Measurements from ENCODE around the gene NIPAL3.
"Not testable (repeated sequence)": the region's sequence is repeated elsewhere in the genome, so short reads cannot be mapped to it uniquely, and the experiment has no call there.

The NIPAL3 gene

GRCh38 chr1:24463776-24464735, 48.5 kb downstream of the NIPAL3 start:
- no peak for DNase-seq

DNA sequence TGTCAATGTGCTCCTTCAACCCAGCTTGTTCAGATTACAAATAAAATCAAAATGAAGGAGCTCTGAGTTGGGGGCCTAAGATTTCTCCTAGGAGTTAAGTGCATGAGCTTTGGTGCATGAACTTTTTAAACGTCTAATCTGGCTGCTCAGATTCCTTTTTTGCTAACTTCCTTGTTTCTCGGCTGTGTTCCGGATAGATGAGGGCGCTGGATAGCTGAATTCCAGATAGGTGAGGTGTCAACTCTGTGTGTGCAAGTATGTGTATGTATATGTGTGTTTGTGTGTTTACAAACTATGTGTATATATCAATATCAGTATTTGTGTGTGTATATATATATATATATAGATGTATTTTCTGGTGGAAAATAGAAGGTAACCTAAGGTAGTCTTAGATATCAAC, 49.5 kb downstream of the NIPAL3 start:
- no peak for DNase-seq

GRCh38 chr1:24465638-24466037, 50.0 kb downstream of the NIPAL3 start:
- DNase-seq = no peak

GRCh38 chr1:24468685-24469316, 53.2 kb downstream of the NIPAL3 start:
- DNase-seq = no peak

- no peak for DNase-seq
These were observed 55.0 kb downstream of the NIPAL3 start for GRCh38 chr1:24470592-24470991.

DNA sequence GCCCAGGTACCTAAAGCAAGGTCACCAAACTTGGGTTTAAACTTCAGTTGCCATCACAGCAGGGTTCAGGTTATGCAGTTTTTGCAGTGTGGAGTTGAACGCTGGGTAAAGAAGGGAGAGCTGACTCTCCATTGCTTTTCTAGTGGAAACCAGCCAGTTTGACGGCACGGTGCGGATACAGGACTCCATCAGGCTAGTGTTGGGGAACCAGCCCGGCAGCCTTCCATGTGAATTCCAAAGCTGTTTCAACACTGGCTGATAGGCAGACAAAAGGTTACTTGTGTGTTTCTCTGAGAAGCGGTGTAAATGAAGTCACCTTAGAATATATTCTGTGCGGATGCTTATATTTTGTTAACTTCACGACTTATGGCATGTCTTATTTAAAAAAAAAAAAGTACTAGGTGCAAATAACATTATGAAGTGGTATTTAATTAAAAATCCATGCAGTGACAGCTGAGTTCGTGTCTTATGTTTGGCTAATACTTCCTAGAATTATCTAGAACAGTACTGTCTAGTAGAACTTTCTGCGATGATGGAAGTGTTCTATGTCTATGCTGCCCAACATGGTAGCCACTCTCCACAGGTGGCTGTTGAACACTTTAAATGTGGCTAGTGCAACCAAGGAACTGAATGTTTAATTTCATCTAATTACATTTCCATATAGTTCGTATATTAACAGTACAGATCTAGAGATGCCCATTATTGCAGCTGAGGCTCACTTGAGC, 57.1 kb downstream of the NIPAL3 start:
- DNase-seq = no peak

GRCh38 chr1:24474193-24474592, 58.6 kb downstream of the NIPAL3 start:
- DNase-seq = no peak

GRCh38 chr1:24475700-24476099, 60.1 kb downstream of the NIPAL3 start:
- DNase-seq = no peak

DNA sequence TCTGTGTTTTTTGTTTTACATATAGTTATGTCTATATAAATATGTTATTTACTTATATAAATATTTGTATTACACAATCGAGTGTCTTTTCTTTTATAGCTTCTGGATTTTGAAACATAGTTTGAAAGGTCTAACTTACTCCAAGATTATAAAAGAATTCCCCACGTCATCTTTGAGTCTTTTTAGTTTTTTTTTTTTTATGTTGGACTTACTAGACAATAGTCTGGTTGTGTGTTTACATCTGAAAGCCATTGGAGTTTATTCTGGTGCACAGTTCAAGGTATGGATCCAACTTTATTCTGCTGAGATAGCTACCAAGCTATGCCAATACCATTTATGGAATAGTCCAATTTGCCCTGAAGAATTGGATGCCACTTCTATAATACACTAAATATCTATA, 61.0 kb downstream of the NIPAL3 start:
- no peak for DNase-seq

DNA sequence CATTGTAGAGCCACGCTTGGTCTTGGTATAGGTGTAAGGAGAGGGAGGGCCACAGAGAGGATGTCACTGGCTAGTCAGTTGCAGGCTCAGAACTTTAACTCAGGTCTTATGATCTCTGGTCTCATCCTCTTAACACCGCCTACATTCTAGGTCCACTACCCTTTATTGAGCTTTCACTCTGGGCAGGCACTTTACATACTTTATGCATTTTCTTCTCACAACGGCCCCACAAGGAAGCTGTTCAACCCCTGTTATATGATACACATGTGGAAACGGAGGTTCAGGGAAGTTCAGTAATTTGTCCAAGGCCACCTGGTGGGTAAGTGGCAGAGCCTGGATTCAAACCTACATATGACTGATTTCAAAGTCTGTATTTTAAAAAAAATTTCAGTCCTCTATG, 61.7 kb downstream of the NIPAL3 start:
- DNase-seq = no peak

- no peak for DNase-seq
These were observed 65.5 kb downstream of the NIPAL3 start for GRCh38 chr1:24481101-24481500.

GRCh38 chr1:24481843-24482610, 66.4 kb downstream of the NIPAL3 start:
- DNase-seq = no peak

- DNase-seq = no peak
These were observed 67.8 kb downstream of the NIPAL3 start for GRCh38 chr1:24483441-24483840.

DNA sequence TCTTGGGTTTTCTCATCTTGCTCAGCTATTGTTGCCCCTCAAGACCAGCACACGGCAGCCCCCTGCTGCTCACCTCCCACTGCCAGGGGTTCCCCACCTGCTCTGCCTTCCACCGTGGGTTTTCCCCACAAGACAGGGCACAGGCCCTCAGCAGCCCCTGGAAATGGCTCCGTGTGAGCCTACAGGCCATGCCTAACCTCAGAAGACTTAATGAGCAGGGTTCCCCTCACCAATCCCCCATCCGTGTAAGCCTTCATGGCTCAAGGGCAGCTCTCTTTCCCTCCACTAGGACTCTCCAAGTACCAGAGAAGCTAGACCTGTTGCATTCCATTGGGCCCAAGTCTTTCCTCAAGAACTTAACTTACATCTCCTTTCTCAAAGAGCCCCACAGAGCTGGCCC, 68.6 kb downstream of the NIPAL3 start:
- DNase-seq = no peak

GRCh38 chr1:24486331-24487065, 70.9 kb downstream of the NIPAL3 start:
- no peak for DNase-seq

- no peak for DNase-seq
These were observed 71.9 kb downstream of the NIPAL3 start for GRCh38 chr1:24487455-24487854.

DNA sequence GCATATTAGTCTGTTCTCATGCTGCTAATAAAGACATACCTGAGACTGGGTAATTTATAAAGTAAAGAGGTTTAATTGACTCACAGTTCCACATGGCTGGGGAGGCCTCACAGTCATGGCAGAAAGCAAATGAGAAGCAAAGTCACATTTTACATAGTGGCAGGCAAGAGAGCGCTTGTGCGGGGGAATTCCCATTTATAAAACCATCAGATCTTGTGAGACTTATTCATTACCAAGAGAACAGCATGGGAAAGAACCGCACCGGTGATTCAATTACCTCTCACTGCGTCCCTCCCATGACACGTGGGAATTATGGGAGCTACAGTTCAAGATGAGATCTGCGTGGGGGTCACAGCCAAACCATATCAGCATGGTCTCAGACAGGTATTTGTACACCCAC, 72.6 kb downstream of the NIPAL3 start:
- peak in 1 of 4 experiments; percentile 40 for DNase-seq

- DNase-seq = no peak
These were observed 74.1 kb downstream of the NIPAL3 start for GRCh38 chr1:24489674-24490073.

GRCh38 chr1:24490101-24490781, 74.6 kb downstream of the NIPAL3 start:
- no peak for DNase-seq

DNA sequence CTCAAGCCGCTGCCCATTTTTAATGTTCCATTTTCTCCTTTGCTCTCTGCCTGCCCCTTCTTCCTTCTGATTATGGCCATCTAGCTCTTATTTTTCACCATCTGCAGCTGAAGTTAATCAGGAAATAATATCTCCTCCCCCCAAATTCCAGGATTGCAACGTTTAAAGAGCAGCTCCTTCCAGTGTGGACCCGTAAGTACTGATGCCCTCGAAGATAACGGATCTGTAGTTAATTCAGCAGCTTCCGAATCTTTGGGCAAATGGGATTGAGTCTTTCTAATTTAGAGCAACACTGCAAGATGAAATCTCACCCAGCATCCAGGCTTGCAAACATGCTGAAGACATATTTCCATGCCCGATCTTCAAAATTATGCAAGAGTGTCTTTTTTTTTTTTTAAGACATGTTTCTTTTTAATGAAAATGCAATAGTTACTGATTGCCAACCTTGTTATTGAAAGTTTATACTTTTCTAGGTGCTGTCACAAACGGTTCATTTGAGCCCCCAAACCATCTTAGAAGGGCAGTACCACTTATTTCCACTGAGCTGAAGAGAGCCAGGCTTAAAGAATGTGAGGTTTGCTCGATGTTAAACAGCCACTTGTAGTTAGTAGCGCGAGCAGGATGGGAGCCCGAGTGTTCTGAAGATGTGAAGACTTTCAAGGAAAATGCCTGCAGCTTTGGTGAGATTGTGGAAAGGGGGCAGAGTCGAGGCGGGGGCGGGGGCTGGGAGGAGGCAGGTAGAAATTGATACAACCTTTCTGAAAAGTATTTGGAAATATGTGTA, 76.2 kb downstream of the NIPAL3 start:
- DNase-seq = no peak

GRCh38 chr1:24492935-24493334, 77.3 kb downstream of the NIPAL3 start:
- DNase-seq = not testable (repeated sequence)
